Right cardiac atrium (tissue), 5 donors: ENCODE measurements around the gene ANKRD55. TPM values are rescaled to one million over a fixed set of nuclear protein-coding genes. Genes with fewer than 3 reads are reported as not detected.
"Not testable (repeated sequence)": the region's sequence is repeated elsewhere in the genome, so short reads cannot be mapped to it uniquely, and the experiment has no call there.

Source experiments
- ATAC-seq, 2 donors: fragments of 200-7000 bp; cut with Tn5 transposase; one replicate each; pipeline versions ENCODE4 v1.8.0 to v1.9.1; 2020; ENCODE audit warnings: moderate library complexity in 2 of 2, mild to moderate bottlenecking in 1 of 2
- DNase-seq, 3 donors: peaks; one replicate each; pipeline ENCODE4 v3.0.0-alpha.2; 2020
- H3K27ac ChIP-seq: one replicate; pipeline ENCODE4 v1.5.1; 2013; ENCODE audit warnings: mild to moderate bottlenecking, low read length, control low read depth, moderate library complexity
- H3K27me3 ChIP-seq: one replicate; pipeline ENCODE4 v1.6.1; 2013; ENCODE audit not compliant: control insufficient read depth, insufficient read depth
- H3K4me1 ChIP-seq: one replicate; pipeline ENCODE4 v1.6.1; 2013; ENCODE audit warnings: low read length; ENCODE audit not compliant: control insufficient read depth, insufficient read depth
- H3K4me3 ChIP-seq: one replicate; pipeline ENCODE4 v1.5.1; 2013; ENCODE audit warnings: low read length, control low read depth
- H3K9me3 ChIP-seq: one replicate; pipeline ENCODE4 v1.6.1; 2013; ENCODE audit warnings: low read length; ENCODE audit not compliant: control insufficient read depth
- WGBS: extraction: QIAGEN DNeasy Blood & Tissue Kit; methylation state at CpG from one replicate; pipeline ENCODE4 v1.1.7; 2013; 5-methylcytosine and 5-hydroxymethylcytosine counted together
- intact Hi-C, 4 donors: fragments of 100-400 bp; cut with DNase I; formaldehyde crosslinking; loops; one replicate each; pipeline versions ENCODE4 v1.11.0 to v1.14.0; 2022 to 2023
- polyA plus RNA-seq: library from polyadenylated mRNA; stranded (reverse); fragments of 200-250 nt; gene quantifications from one replicate; pipeline ENCODE4 v1.2.3, GENCODE V29; 2013
- total RNA-seq, 4 donors: library from RNA; stranded (reverse); fragmentation: NEBNext Ultra II Directional; extraction: Animal tissue kit (Norgen Biotek cat#: 25700); gene quantifications; one replicate each; pipeline ENCODE4 v1.2.1, GENCODE V29; 2021
- donor health status: healthy with polysubstance abuse.
- donor health status: DM: no; HTN: yes; CAD: no.
- donor health status: DM: no; HTN: no; CAD: no.
- donor health status: DM: no; HTN: yes; CAD: no; lungs with severe emphysema.
- donor health status: DM: yes; HTN: yes; CAD: no.

ANKRD55 gene
- total and polyA plus RNA-seq, 5 donors: 0.09 to 0.21 (median 0.20) TPM; not detected in 2

DNA sequence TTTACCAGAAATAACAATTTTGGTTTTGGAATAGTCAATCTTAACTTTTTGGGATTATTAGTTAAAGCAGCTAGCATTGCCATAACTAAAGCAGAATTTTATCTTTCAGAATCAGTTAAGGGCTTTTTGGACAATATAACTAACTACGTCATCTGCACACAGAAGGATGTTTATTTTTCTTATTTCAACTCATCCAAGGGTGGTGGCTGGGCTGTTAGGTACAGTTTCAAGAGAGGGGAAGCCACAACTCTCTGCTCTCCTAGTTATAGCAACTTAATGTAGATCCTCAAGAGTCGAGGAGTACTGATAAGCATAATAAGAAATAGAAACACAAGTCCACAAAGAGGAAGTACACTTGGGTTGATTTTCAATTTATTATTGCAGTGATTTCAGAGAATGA is 65.6 kb downstream of the ANKRD55 start:
- intact Hi-C loops: no loop called here
- H3K9me3 ChIP-seq: no peaks in the 10 kb centered on the region
- DNase-seq: no peak
- 51% methylated on average over 2 of the region's 2 CpGs for WGBS
- peaks cover 5% of the 10 kb centered on the region for H3K4me1 ChIP-seq
- H3K4me3 ChIP-seq: no peak overlapping the region
- no peak overlapping the region for H3K27ac ChIP-seq
- H3K27me3 ChIP-seq: no peaks in the 10 kb centered on the region
- ATAC-seq: no peak

DNA sequence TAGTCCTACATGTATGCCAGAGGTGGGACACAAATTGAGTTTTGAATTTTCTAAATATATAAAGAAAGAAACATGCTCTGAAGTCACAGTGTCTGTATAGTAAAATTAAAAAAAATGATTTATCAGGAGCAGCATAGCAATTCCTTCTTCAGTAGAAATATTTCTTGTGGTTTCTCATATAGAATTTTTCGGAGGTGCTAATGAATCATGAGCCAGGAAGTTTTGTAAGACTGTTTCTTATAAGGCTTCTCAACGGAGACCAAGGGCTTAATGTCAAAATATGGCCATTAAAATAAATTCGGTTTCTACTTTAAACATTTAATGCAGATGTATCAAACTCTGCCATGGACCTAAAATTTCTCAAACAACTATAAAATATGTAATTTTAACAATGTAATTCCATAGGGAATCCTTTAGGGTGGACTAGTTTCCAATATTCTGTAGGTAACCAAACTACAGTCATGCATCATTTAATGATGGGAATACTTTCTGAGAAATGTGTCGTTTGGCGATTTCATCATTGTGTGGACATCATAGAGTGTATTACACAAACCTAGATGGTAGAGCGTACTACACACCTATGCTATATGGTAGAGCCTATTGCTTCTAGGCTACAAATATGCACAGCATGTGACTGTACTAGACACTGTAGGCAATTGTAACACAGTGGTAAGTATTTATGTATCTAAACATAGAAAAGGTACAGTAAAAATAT is 66.3 kb downstream of the ANKRD55 start:
- Histone ChIP-seq H3K27ac (no peak overlapping the region), H3K27me3 (no peaks in the 10 kb centered on the region), H3K4me3 (no peak overlapping the region), H3K9me3 (no peaks in the 10 kb centered on the region), H3K4me1 (peaks cover 5% of the 10 kb centered on the region)
- ATAC-seq (no peak), DNase-seq (no peak)
- WGBS: 88% methylated on average over 6 of the region's 6 CpGs
- intact Hi-C loops: no loop called here

DNA sequence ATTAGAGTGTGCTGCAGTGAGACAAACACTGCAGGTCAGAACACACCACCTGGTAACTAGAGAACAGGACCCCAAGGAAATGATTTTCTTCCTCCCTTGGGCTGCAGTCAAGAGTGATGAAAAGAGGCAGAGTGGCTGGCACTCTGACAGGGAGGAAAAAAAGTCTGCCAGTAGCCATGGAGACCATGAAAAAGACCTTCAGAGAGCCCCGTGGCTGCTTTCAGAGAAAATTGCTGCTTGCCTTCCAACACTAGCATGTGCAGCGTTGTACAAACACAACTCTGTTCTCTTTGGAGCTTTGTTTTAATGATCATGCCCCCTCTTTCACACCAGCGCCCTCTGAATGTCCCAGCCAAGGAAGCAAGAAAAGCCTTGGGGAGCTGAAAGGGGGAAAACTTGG is 68.8 kb downstream of the ANKRD55 start:
- no peaks in the 10 kb centered on the region for H3K27me3 ChIP-seq
- intact Hi-C loops: no loop called here
- 45% methylated on average over 3 of the region's 3 CpGs for WGBS
- H3K27ac ChIP-seq: no peak overlapping the region
- no peaks in the 10 kb centered on the region for H3K9me3 ChIP-seq
- no peaks in the 10 kb centered on the region for H3K4me1 ChIP-seq
- H3K4me3 ChIP-seq: no peak overlapping the region
- ATAC-seq (no peak), DNase-seq (no peak)

- H3K4me3 ChIP-seq: no peak overlapping the region
- intact Hi-C loops: no loop called here
- ATAC-seq: no peak
- H3K4me1 ChIP-seq: peaks cover 1% of the 10 kb centered on the region
- H3K27ac ChIP-seq: no peak overlapping the region
- DNase-seq: no peak
- no peaks in the 10 kb centered on the region for H3K9me3 ChIP-seq
- WGBS: 36% methylated on average over 1 of the region's 1 CpG
- no peaks in the 10 kb centered on the region for H3K27me3 ChIP-seq
Observed at GRCh38 chr5:56161927-56162326, 71.2 kb downstream of the ANKRD55 start.

- no peaks in the 10 kb centered on the region for H3K9me3 ChIP-seq
- no peak overlapping the region for H3K27ac ChIP-seq
- WGBS: 84% methylated on average over 3 of the region's 3 CpGs
- DNase-seq: no peak
- intact Hi-C loops: no loop called here
- ATAC-seq: no peak
- no peaks in the 10 kb centered on the region for H3K27me3 ChIP-seq
- no peak overlapping the region for H3K4me3 ChIP-seq
- H3K4me1 ChIP-seq: peaks cover 1% of the 10 kb centered on the region
Observed at GRCh38 chr5:56161439-56161823, 71.7 kb downstream of the ANKRD55 start.

DNA sequence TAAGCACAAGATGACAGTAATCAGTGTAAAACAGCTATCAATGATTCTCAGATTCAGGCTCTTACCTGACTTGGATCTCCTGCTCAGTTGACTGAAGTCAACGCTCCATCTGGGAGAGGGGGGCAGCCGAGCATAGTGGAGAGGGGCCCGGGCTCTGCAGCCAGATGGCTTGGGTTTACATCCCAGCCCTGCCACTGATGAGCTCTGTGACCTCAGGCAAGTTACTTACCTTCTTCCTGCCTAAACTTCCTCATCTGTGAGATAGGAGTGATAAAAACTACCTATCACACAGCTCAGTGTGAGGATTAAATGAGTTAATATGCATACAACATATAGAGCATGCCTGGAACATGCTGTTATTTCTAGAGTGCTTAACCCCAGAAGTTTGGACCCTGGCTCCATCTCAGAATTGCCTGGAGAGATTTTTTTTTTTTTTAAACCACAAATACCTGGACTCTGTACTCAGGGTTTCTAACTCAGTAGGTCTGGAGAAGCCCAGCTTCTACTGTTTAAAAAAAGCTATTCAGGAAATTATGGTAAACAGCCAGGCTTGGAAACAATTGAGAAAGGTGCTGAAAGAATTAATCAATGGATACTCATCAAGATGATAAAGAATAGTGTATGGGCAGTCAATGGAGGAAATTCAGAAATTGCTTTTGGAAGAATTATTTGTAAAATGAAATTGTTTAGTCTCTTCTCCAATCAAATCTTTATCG is 72.2 kb downstream of the ANKRD55 start:
- intact Hi-C loops: no loop called here
- DNase-seq (no peak), ATAC-seq (no peak)
- WGBS: 92% methylated on average over 4 of the region's 4 CpGs
- H3K4me3 ChIP-seq: no peak overlapping the region
- no peak overlapping the region for H3K27ac ChIP-seq
- no peaks in the 10 kb centered on the region for H3K27me3 ChIP-seq
- peaks cover 1% of the 10 kb centered on the region for H3K4me1 ChIP-seq
- H3K9me3 ChIP-seq: no peaks in the 10 kb centered on the region

DNA sequence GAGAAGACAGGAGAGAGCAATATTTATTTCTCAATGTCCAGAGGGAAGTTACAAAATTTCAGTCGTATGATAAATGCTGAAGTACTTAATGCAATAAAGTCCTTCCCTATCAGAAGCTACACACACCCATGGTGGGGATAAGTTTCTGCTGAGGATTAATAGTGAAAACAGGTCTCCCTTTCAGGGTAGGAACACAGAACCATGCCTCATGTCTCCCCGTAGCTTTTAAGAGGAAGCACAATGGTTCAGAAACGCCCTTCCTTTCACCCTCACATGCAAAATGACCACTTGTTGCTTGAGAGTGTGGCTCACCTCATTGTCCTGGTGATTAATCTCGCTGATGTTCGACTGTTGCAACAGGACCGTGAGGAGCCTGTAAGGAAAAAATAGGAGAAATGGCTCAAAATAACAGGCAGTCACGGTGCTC is 73.6 kb downstream of the ANKRD55 start:
- peaks cover 3% of the 10 kb centered on the region for H3K4me1 ChIP-seq
- no peaks in the 10 kb centered on the region for H3K27me3 ChIP-seq
- no peaks in the 10 kb centered on the region for H3K9me3 ChIP-seq
- no peak for DNase-seq
- no peak overlapping the region for H3K4me3 ChIP-seq
- WGBS: 77% methylated on average over 7 of the region's 7 CpGs
- no peak overlapping the region for H3K27ac ChIP-seq
- intact Hi-C loops: no loop called here
- peak; percentile 22 to 49 for ATAC-seq

DNA sequence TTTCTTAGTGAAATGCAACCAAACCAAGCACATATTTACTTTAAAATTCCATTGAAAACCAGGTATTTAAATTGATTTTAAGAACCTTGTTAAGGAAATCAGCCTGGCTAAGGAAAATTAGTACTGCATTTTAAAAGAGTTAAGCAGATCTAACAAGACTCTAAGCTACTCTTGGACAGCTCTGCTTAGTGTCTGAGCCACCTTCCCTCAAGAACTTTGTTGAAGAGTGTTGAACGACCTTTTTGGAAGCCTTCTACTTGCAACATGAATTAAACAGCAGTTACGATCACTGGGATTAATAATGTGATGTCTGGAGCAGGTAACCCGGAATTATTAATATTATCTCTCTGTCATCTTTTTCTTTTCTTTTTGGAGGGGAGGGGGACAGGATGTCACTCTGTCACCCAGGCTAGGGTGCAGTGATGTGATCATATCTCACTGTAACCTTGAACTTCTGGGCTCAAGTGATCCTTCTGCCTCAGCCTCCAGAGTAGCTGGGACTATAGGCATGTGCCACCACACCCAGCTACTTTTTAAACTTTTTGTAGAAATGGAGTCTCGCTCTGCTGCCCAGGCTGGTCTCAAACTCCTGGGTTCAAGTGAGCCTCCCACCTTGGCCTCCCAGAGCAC is 74.7 kb downstream of the ANKRD55 start:
- DNase-seq (no peak), ATAC-seq (no peak)
- Histone ChIP-seq H3K27me3 (no peaks in the 10 kb centered on the region), H3K9me3 (no peaks in the 10 kb centered on the region), H3K4me1 (peaks cover 3% of the 10 kb centered on the region), H3K4me3 (no peak overlapping the region), H3K27ac (no peak overlapping the region)
- WGBS: 88% methylated on average over 4 of the region's 4 CpGs
- intact Hi-C loops: no loop called here

DNA sequence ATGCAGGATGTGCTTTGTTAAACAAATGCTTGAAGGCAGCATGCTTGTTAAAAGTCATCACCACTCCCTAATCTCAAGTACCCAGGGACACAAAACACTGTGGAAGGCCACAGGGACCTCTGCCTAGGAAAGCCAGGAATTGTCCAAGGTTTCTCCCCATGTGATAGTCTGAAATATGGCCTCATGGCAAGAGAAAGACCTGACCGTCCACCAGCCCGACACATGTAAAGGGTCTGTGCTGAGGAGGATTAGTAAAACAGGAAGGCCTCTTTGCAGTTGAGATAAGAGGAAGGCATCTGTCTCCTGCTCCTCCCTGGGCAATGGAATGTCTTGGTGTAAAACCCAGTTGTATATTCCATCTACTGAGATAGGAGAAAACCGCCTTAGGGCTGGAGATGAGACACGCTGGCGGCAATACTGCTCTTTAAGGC is 75.9 kb downstream of the ANKRD55 start:
- H3K9me3 ChIP-seq, H3K27ac ChIP-seq, DNase-seq, intact Hi-C loops, H3K4me1 ChIP-seq, H3K4me3 ChIP-seq, H3K27me3 ChIP-seq, ATAC-seq: not testable (repeated sequence)
- whole genome bisulfite sequencing: 74% methylated on average over 5 of the region's 5 CpGs

- H3K27me3 ChIP-seq, H3K9me3 ChIP-seq, DNase-seq, H3K27ac ChIP-seq, H3K4me1 ChIP-seq, intact Hi-C loops, H3K4me3 ChIP-seq: not testable (repeated sequence)
- ATAC-seq: peak in 1 of 2 donors; percentile 26
- WGBS: 73% methylated on average over 6 of the region's 6 CpGs
Observed at GRCh38 chr5:56156585-56157190, 76.4 kb downstream of the ANKRD55 start.
